GM12878 (cell line): ENCODE measurements around the gene SSBP2.

Source experiments
- E2F4 ChIP-seq: IDR thresholded peaks from 2 replicates; pipeline ENCODE4 v1.6.1; 2012; ENCODE audit warnings: low read depth, low read length, improper control_type of control experiment
- MYC ChIP-seq: IDR thresholded peaks from 2 replicates; pipeline ENCODE4 v1.6.1; 2011; ENCODE audit warnings: mild to moderate bottlenecking, low read length, moderate library complexity, inconsistent platforms; ENCODE audit not compliant: insufficient read depth, insufficient replicate concordance, insufficient read length, severe bottlenecking
- TF ChIP-seq, protein P1 (sequence below): fragments of 450-650 bp; IDR thresholded peaks from 2 replicates; pipeline ENCODE4 v1.6.1; 2017; ENCODE audit warnings: mild to moderate bottlenecking, moderate library complexity

- TF ChIP-seq E2F4 (no peak), MYC (no peak)
- TF ChIP-seq, protein P1, sequence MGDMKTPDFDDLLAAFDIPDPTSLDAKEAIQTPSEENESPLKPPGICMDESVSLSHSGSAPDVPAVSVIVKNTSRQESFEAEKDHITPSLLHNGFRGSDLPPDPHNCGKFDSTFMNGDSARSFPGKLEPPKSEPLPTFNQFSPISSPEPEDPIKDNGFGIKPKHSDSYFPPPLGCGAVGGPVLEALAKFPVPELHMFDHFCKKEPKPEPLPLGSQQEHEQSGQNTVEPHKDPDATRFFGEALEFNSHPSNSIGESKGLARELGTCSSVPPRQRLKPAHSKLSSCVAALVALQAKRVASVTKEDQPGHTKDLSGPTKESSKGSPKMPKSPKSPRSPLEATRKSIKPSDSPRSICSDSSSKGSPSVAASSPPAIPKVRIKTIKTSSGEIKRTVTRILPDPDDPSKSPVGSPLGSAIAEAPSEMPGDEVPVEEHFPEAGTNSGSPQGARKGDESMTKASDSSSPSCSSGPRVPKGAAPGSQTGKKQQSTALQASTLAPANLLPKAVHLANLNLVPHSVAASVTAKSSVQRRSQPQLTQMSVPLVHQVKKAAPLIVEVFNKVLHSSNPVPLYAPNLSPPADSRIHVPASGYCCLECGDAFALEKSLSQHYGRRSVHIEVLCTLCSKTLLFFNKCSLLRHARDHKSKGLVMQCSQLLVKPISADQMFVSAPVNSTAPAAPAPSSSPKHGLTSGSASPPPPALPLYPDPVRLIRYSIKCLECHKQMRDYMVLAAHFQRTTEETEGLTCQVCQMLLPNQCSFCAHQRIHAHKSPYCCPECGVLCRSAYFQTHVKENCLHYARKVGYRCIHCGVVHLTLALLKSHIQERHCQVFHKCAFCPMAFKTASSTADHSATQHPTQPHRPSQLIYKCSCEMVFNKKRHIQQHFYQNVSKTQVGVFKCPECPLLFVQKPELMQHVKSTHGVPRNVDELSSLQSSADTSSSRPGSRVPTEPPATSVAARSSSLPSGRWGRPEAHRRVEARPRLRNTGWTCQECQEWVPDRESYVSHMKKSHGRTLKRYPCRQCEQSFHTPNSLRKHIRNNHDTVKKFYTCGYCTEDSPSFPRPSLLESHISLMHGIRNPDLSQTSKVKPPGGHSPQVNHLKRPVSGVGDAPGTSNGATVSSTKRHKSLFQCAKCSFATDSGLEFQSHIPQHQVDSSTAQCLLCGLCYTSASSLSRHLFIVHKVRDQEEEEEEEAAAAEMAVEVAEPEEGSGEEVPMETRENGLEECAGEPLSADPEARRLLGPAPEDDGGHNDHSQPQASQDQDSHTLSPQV: no peak
Measured at GRCh38 chr5:81408496-81408895, 342.4 kb downstream of the SSBP2 start.
